Upper lobe of right lung (tissue), 1 donor: ENCODE results near the gene LGALS3BP. TPM values are rescaled to one million over a fixed set of nuclear protein-coding genes. Genes with fewer than 3 reads are reported as not detected.
A peak's percentile ranks its signal among the peaks of the same experiment; 100 is the strongest.
"Not testable (repeated sequence)": the region's sequence is repeated elsewhere in the genome, so short reads cannot be mapped to it uniquely, and the experiment has no call there.

ENCODE experiments used
- ATAC-seq: fragments of 200-7000 bp; cut with Tn5 transposase; one replicate; pipeline ENCODE4 v1.9.1; 2020; ENCODE audit warnings: mild to moderate bottlenecking, moderate library complexity
- DNase-seq: peaks from one replicate; pipeline ENCODE4 v3.0.0-alpha.2; 2020
- H3K27ac ChIP-seq: fragments of 200-600 bp; one replicate; pipeline ENCODE4 v1.8.0; 2022
- H3K27me3 ChIP-seq: fragments of 200-600 bp; one replicate; pipeline ENCODE4 v1.8.0; 2022; ENCODE audit warnings: mild to moderate bottlenecking
- H3K36me3 ChIP-seq: fragments of 200-600 bp; one replicate; pipeline ENCODE4 v1.8.0; 2022
- H3K4me1 ChIP-seq: fragments of 200-600 bp; one replicate; pipeline ENCODE4 v1.8.0; 2022
- H3K4me3 ChIP-seq: fragments of 200-600 bp; one replicate; pipeline ENCODE4 v1.8.0; 2022; ENCODE audit warnings: mild to moderate bottlenecking
- H3K9me3 ChIP-seq: fragments of 200-600 bp; one replicate; pipeline ENCODE4 v1.8.0; 2022
- intact Hi-C: fragments of 100-400 bp; cut with DNase I; formaldehyde crosslinking; loops from one replicate; pipeline ENCODE4 v1.11.0; 2022
- total RNA-seq: library from RNA; stranded (reverse); fragmentation: NEBNext Ultra II Directional; extraction: Animal tissue kit (Norgen Biotek cat#: 25700); gene quantifications from one replicate; pipeline ENCODE4 v1.2.1, GENCODE V29; 2021
- TF ChIP-seq, protein P1 (sequence below): fragments of 200-600 bp; IDR thresholded peaks from one replicate; pipeline ENCODE4 v1.8.0; 2022; ENCODE audit warnings: antibody characterized with exemption
- donor health status: DM: no; HTN: yes; CAD: no; lungs with severe emphysema.

Gene LGALS3BP
- total RNA-seq, 1 donor from 2014 or later: 405 TPM

DNA sequence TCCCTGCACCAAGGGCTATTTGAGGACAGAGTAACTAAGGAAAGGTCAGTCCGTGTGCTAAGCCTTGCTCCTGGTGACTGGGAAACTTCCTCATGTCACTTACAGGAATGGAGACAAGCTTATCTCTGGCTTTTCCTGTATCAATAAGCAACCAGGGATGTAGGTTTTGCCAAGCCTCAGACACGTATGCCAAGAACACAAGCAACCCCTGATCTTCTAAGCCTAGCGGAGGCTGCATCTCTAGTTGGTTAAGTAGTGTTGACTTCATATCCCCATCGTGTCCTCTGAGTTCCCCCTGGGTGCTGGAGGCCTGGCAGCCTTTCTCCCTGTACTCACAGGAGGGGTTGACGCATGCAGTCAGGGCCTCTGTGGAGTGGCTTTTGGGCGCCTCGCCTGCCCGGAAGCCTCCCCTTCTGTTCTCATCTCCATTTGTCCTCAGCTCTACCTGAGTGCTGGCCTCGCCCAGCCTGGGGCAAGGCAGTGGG lies 42.8 kb upstream of the LGALS3BP start:
- Histone ChIP-seq H3K4me1 (peaks cover 64% of the 10 kb centered on the region), H3K4me3 (no peak overlapping the region), H3K9me3 (no peaks in the 10 kb centered on the region), H3K36me3 (no peaks in the 10 kb centered on the region), H3K27me3 (no peaks in the 10 kb centered on the region), H3K27ac (peak overlapping the region; percentile 77)
- ATAC-seq (peak; percentile 59), DNase-seq (peak; percentile 80)
- intact Hi-C loops: no loop called here
- TF ChIP-seq, protein P1, sequence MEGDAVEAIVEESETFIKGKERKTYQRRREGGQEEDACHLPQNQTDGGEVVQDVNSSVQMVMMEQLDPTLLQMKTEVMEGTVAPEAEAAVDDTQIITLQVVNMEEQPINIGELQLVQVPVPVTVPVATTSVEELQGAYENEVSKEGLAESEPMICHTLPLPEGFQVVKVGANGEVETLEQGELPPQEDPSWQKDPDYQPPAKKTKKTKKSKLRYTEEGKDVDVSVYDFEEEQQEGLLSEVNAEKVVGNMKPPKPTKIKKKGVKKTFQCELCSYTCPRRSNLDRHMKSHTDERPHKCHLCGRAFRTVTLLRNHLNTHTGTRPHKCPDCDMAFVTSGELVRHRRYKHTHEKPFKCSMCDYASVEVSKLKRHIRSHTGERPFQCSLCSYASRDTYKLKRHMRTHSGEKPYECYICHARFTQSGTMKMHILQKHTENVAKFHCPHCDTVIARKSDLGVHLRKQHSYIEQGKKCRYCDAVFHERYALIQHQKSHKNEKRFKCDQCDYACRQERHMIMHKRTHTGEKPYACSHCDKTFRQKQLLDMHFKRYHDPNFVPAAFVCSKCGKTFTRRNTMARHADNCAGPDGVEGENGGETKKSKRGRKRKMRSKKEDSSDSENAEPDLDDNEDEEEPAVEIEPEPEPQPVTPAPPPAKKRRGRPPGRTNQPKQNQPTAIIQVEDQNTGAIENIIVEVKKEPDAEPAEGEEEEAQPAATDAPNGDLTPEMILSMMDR: no peak

DNA sequence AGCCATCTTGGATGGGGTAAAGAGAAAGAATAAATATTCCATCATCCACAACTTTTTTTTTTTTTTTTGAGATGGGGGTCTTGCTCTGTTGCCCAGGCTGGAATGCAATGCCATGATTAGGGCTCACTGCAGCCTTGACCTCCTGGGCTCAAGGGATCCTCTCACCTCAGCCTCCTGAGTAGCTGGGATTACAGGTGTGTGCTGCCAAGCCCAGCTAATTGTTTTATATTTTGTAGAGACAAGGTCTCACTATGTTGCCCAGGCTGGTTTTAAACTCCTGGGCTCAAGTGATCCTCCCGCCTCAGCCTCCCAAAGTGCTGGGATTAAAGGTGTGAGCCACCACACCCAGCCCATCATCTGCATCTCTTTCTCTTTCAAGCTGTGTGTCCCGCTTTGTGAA lies 42.2 kb upstream of the LGALS3BP start:
- H3K4me3 ChIP-seq, H3K36me3 ChIP-seq, H3K27me3 ChIP-seq, intact Hi-C loops, H3K9me3 ChIP-seq, ATAC-seq: not testable (repeated sequence)
- Histone ChIP-seq H3K4me1 (peaks cover 58% of the 10 kb centered on the region), H3K27ac (peak overlapping the region; percentile 77)
- peak; percentile 17 for DNase-seq

DNA sequence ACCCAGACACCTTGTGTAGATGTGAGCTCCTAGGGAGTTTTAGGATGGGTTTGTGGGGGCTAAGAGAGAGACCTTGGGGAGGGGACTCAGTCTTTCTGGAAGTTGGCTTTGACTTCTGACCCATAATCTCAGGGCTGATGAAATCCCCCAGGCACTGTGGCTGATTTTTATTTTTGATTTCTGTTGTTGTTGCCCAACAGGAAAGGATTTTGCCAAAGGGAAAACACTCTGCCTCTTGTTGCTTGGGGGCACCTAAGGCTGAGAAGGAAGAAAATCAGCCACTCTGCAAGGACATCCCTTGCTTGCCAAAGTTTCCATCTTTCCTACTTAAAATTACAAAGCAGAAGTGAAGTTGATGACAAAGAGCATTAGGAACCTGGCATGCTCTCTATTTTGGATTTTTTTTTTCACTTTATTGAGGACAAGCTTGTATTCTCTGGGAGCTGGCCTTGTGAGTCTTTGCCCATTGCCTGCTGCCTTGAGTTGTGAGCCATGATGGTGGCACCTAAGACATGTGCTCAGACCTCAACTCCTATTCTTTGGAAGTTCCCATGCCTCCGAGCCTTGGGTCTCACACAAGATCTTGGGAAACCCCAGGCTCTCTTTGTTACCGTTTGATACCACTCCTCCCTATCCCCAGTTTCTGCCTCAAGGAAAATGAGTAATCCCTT lies 41.0 kb upstream of the LGALS3BP start:
- H3K9me3 ChIP-seq: no peaks in the 10 kb centered on the region
- TF ChIP-seq, protein P1: no peak
- peaks cover 52% of the 10 kb centered on the region for H3K4me1 ChIP-seq
- ATAC-seq: no peak
- no peaks in the 10 kb centered on the region for H3K27me3 ChIP-seq
- DNase-seq: no peak
- peak overlapping the region; percentile 77 for H3K27ac ChIP-seq
- no peaks in the 10 kb centered on the region for H3K36me3 ChIP-seq
- intact Hi-C loops: no loop called here
- H3K4me3 ChIP-seq: no peak overlapping the region

DNA sequence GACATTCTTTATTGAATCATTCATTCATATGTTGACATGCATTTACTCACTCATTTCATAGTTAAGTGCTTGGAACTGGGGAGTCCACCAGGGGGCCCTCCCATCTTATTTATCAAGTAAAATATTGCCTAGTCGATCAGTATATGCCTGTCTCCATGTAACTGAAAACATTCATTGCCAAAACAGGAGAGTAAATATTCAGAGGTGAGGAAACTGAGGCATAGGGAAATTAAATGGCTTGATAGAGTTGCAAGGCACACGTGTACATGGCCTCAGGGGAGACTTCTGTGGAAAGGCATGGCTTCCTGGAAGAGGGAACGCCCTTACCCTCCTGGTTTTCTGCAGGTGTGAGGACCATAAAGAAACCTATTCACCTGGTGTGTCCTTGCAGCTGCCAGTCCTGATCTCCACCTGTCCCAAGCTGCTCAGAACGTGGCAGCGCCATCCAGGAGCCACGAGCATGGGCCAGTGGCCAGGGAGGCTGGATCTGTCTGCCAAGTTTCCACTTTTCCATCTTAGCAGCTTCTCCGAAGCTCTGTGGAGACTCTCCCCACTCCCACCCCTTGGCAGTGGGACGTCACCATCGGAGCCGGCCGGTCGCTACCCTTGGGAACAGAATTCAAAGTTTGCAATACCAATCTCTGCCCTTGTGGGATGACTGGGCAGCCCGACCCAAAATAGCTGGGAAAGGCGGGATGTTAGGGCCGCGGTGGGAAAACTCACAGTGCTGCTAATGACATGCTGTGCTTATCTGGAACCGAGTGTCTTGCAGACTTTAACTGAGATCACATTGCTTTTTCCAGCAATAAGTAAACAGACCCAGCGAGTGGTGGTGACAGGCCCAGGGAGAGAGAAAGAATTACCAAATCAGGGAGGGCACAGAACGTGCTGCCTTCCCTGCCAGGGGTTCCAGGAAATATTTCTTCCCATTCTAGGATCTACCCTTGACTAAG lies 40.2 kb upstream of the LGALS3BP start:
- Histone ChIP-seq H3K4me1 (peaks cover 44% of the 10 kb centered on the region), H3K4me3 (no peak overlapping the region), H3K27me3 (no peaks in the 10 kb centered on the region), H3K9me3 (no peaks in the 10 kb centered on the region), H3K27ac (peak overlapping the region; percentile 77), H3K36me3 (no peaks in the 10 kb centered on the region)
- intact Hi-C loops: no loop called here
- TF ChIP-seq, protein P1: peak; percentile 79
- peak; percentile 68 for DNase-seq
- ATAC-seq: peak; percentile 45

DNA sequence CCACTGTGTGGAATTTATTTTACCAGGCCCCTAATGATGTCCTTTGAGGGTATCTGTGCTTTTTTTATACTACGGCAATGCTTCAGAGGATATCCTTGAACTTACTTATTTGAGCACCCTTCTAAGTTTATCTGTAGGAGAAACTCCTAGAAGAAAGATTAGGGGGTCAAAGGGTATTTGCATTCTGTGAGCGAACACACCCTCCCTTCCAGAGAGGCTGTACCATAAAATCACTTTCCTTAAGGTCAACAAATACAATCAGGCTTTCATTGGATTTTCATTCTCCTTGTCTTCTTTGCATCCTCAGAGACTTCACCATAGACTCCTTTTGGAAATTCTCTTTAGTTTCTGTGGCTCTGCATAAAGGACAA lies 39.5 kb upstream of the LGALS3BP start:
- no peak for DNase-seq
- no peak overlapping the region for H3K27ac ChIP-seq
- no peaks in the 10 kb centered on the region for H3K27me3 ChIP-seq
- ATAC-seq: no peak
- TF ChIP-seq, protein P1: no peak
- no peaks in the 10 kb centered on the region for H3K9me3 ChIP-seq
- peaks cover 39% of the 10 kb centered on the region for H3K4me1 ChIP-seq
- intact Hi-C loops: no loop called here
- no peaks in the 10 kb centered on the region for H3K36me3 ChIP-seq
- H3K4me3 ChIP-seq: no peak overlapping the region

DNA sequence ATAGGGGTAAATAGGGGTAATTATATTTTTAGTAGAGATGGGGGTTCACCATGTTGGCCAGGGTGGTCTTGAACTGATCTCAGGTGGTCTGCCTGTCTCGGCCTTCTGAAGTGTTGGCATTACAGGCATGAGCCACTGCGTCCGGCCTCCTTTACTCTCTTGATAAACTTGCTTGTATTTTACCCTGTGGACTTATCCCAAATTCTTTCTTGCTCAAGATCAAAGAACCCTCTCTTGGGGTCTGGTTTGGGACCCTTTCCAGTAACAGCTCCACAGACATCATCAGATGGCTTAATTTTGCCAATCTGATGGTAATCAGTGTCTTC lies 38.6 kb upstream of the LGALS3BP start:
- TF ChIP-seq, protein P1: no peak
- no peaks in the 10 kb centered on the region for H3K9me3 ChIP-seq
- peaks cover 32% of the 10 kb centered on the region for H3K4me1 ChIP-seq
- intact Hi-C loops: no loop called here
- H3K36me3 ChIP-seq: no peaks in the 10 kb centered on the region
- H3K27ac ChIP-seq: no peak overlapping the region
- no peaks in the 10 kb centered on the region for H3K27me3 ChIP-seq
- no peak overlapping the region for H3K4me3 ChIP-seq
- ATAC-seq: no peak
- DNase-seq: no peak
